HepG2 (cell line): ENCODE results near the gene EIF6. TPM values are rescaled to one million over a fixed set of nuclear protein-coding genes. Genes with fewer than 3 reads are reported as not detected.

ENCODE experiments used
- BHLHE40 ChIP-seq: IDR thresholded peaks from 2 replicates; pipeline ENCODE4 v1.6.1; 2011; ENCODE audit warnings: low read length, improper control_type of control experiment
- DMAP1 ChIP-seq: IDR thresholded peaks from 2 replicates; pipeline ENCODE4 v1.6.1; 2016
- ELF1 ChIP-seq: sonication (generic); formaldehyde crosslinking; IDR thresholded peaks from 2 replicates; pipeline ENCODE4 v1.4.0; 2020; ENCODE audit warnings: missing genetic modification reagents
- HCFC1 ChIP-seq: fragments of 150-350 bp; IDR thresholded peaks from 2 replicates; pipeline ENCODE4 v1.6.1; 2014; ENCODE audit warnings: low read depth, low read length
- HDAC2 ChIP-seq: sonication (generic); formaldehyde crosslinking; IDR thresholded peaks from 2 replicates; pipeline ENCODE4 v1.4.0; 2020; ENCODE audit warnings: missing genetic modification reagents
- KDM3A ChIP-seq: IDR thresholded peaks from 2 replicates; pipeline ENCODE4 v1.6.1; 2018; ENCODE audit warnings: low read depth, missing compliant biosample characterization
- KDM5B ChIP-seq: sonication (generic); formaldehyde crosslinking; IDR thresholded peaks from 2 replicates; pipeline ENCODE4 v1.4.0; 2020; ENCODE audit warnings: missing genetic modification reagents, mild to moderate bottlenecking, borderline replicate concordance
- NFE2L1 ChIP-seq: sonication (generic); formaldehyde crosslinking; IDR thresholded peaks from 2 replicates; pipeline ENCODE4 v1.4.0; 2020; ENCODE audit warnings: missing genetic modification reagents, mild to moderate bottlenecking, borderline replicate concordance
- NFKB2 ChIP-seq: sonication (generic); formaldehyde crosslinking; IDR thresholded peaks from 2 replicates; pipeline ENCODE4 v1.4.0; 2020; ENCODE audit warnings: missing genetic modification reagents, borderline replicate concordance
- NFKBIZ ChIP-seq: IDR thresholded peaks from 2 replicates; pipeline ENCODE4 v1.6.1; 2018; ENCODE audit warnings: missing genetic modification reagents, missing compliant biosample characterization
- PPARG ChIP-seq: conservative IDR thresholded peaks from 2 replicates; pipeline ENCODE4 v1.6.1; 2016; ENCODE audit warnings: missing biosample characterization, missing genetic modification reagents
- RARA ChIP-seq: IDR thresholded peaks from 2 replicates; pipeline ENCODE4 v1.6.1; 2016; ENCODE audit warnings: missing genetic modification reagents, missing compliant biosample characterization
- REXO4 ChIP-seq: sonication (generic); formaldehyde crosslinking; IDR thresholded peaks from 2 replicates; pipeline ENCODE4 v1.8.0; 2022; ENCODE audit warnings: missing genetic modification reagents, mild to moderate bottlenecking, borderline replicate concordance
- TCF7 ChIP-seq: sonication (generic); IDR thresholded peaks from 2 replicates; pipeline ENCODE4 v1.6.1; 2016; ENCODE audit warnings: antibody characterized with exemption, low read depth
- YEATS2 ChIP-seq: sonication (generic); formaldehyde crosslinking; IDR thresholded peaks from 2 replicates; pipeline ENCODE4 v1.4.0; 2020; ENCODE audit warnings: missing genetic modification reagents, borderline replicate concordance
- ZBTB38 ChIP-seq: sonication (generic); formaldehyde crosslinking; IDR thresholded peaks from 2 replicates; pipeline ENCODE4 v1.5.1; 2020; ENCODE audit warnings: mild to moderate bottlenecking, missing genetic modification reagents
- ZBTB4 ChIP-seq: sonication (generic); formaldehyde crosslinking; IDR thresholded peaks from 2 replicates; pipeline ENCODE4 v1.4.0; 2020; ENCODE audit warnings: missing genetic modification reagents, mild to moderate bottlenecking, borderline replicate concordance
- ZFP36L1 ChIP-seq: sonication (generic); formaldehyde crosslinking; IDR thresholded peaks from 2 replicates; pipeline ENCODE4 v1.8.0; 2022; ENCODE audit warnings: mild to moderate bottlenecking, missing genetic modification reagents, moderate library complexity
- ZFX ChIP-seq: sonication (generic); formaldehyde crosslinking; IDR thresholded peaks from 2 replicates; pipeline ENCODE4 v1.4.0; 2020; ENCODE audit warnings: mild to moderate bottlenecking, low read depth, missing genetic modification reagents, moderate library complexity
- ZNF383 ChIP-seq: sonication (generic); formaldehyde crosslinking; IDR thresholded peaks from 2 replicates; pipeline ENCODE4 v1.4.0; 2020; ENCODE audit warnings: missing genetic modification reagents, mild to moderate bottlenecking, borderline replicate concordance
- ZNF614 ChIP-seq: IDR thresholded peaks from 2 replicates; pipeline ENCODE4 v1.6.1; 2018; ENCODE audit warnings: missing biosample characterization, missing genetic modification reagents, inconsistent platforms, borderline replicate concordance
- ZNF7 ChIP-seq: IDR thresholded peaks from 2 replicates; pipeline ENCODE4 v1.6.1; 2016; ENCODE audit warnings: missing biosample characterization, missing genetic modification reagents
- ZNF883 ChIP-seq: sonication (generic); formaldehyde crosslinking; IDR thresholded peaks from 2 replicates; pipeline ENCODE4 v1.5.1; 2020; ENCODE audit warnings: mild to moderate bottlenecking, missing genetic modification reagents; ENCODE audit errors: not compliant biosample characterization
- polyA plus RNA-seq, 8 experiments: library from polyadenylated mRNA; depleted of rRNA in 3 of 8; stranded (reverse) in 7 of 8; unstranded in 1 of 8; fragments of >200 nt; fragmentation: Illumina TruSeq in 4 of 8; extraction: Trizol in 4 of 8; gene quantifications; 2 replicates each; pipeline versions ENCODE4 v1.2.1 to v1.2.3, GENCODE V29; 2011 to 2016; ENCODE audit warnings: low read depth in 4 of 8, missing spikeins in 1 of 8, mixed read lengths in 1 of 8; ENCODE audit not compliant: insufficient read depth in 1 of 8
- total RNA-seq, 5 experiments: library from RNA; depleted of rRNA; stranded (reverse); fragments of >200 nt; fragmentation: Illumina TruSeq; extraction: Trizol; gene quantifications; 2 replicates each; pipeline ENCODE4 v1.2.3, GENCODE V29; 2016; ENCODE audit warnings: low read depth in 1 of 5
- TF ChIP-seq, protein P1 (sequence below): IDR thresholded peaks from 2 replicates; pipeline ENCODE4 v1.6.1; 2016; ENCODE audit warnings: mild to moderate bottlenecking, missing biosample characterization, missing genetic modification reagents
- TF ChIP-seq, protein P2 (sequence below): sonication (generic); formaldehyde crosslinking; IDR thresholded peaks from 2 replicates; pipeline ENCODE4 v1.4.0; 2020; ENCODE audit warnings: missing genetic modification reagents

The EIF6 gene
- total and polyA plus RNA-seq, 2 of the 13 experiments (the other 11 are each of a cell fraction or from before 2014, with no cell fraction given): 462 to 466 TPM

DNA sequence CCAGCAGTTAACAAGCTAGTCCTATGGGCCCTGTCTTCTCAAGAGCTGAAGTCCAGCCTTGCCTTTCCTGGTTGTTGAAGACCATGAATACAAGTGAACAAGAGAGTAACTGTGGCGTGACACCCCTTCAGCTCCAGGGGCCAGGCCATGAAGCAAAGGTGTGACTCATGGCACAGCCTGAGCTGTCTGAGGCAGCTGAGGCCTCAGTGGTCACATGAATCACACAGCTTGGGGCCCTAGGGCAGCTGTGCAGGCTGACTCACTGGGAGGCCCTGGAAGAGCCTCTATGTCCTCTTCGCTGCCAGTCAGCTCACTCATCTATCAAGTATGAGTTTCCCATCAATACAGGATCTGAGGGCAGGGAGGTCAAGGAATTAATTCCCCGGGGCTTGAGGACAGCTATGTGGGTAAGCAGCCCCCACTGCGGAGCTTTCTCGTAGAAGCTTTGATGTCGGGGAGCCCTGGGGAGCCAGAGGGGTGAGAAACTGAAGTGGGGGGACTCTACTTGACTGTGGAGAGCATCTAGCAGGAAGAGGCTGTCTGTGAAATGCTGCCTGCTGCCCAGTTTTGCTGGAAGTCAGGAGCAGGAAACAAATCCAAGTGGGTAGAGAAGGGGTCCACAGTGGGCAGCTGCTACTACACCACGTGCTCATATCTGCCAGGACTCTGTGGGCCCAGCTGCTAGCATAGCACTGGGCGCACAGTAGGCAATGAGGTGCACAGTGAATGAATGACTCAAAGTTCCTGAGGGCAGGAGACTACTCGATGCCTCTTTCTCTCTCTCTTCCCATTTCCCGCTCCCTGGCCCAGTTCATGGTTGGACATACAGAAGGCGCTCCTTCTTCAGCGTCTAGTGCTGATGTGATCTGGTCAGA, 21.3 kb upstream of the EIF6 start (continued):
- TF ChIP-seq ZNF7 (CRISPR knock-in tag) (no peak), TCF7 (peak; percentile 27; the same call in 1 of the 2 replicates), ELF1 (CRISPR knock-in tag) (peak; percentile 23; the same call in 1 of the 2 replicates), ZFP36L1 (CRISPR knock-in tag) (0 out of 2 replicates have a peak, but pooled peaks have one; percentile 21), BHLHE40 (peak; percentile 77), HDAC2 (CRISPR knock-in tag) (0 out of 2 replicates have a peak, but pooled peaks have one; percentile 17), ZNF614 (peak; percentile 83), ZBTB4 (no peak), REXO4 (no peak), NFKB2 (CRISPR knock-in tag) (no peak), ZFX (CRISPR knock-in tag) (peak; percentile 50), HCFC1 (no peak), NFE2L1 (CRISPR knock-in tag) (no peak), ZNF883 (CRISPR knock-in tag) (no peak), KDM3A (CRISPR knock-in tag) (0 out of 2 replicates have a peak, but pooled peaks have one; percentile 63), NFKBIZ (CRISPR knock-in tag) (no peak), KDM5B (no peak), RARA (peak; percentile 82), ZNF383 (CRISPR knock-in tag) (no peak), ZBTB38 (no peak; the same call in 1 of the 2 replicates), DMAP1 (peak; percentile 52; the same call in 1 of the 2 replicates), PPARG (peak; percentile 32; the same call in 1 of the 2 replicates), YEATS2 (CRISPR knock-in tag) (peak; percentile 92; the same call in 1 of the 2 replicates)
- TF ChIP-seq, protein P1, sequence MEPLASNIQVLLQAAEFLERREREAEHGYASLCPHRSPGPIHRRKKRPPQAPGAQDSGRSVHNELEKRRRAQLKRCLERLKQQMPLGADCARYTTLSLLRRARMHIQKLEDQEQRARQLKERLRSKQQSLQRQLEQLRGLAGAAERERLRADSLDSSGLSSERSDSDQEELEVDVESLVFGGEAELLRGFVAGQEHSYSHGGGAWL (CRISPR knock-in tag): 0 out of 2 replicates have a peak, but pooled peaks have one; percentile 47
- TF ChIP-seq, protein P2, sequence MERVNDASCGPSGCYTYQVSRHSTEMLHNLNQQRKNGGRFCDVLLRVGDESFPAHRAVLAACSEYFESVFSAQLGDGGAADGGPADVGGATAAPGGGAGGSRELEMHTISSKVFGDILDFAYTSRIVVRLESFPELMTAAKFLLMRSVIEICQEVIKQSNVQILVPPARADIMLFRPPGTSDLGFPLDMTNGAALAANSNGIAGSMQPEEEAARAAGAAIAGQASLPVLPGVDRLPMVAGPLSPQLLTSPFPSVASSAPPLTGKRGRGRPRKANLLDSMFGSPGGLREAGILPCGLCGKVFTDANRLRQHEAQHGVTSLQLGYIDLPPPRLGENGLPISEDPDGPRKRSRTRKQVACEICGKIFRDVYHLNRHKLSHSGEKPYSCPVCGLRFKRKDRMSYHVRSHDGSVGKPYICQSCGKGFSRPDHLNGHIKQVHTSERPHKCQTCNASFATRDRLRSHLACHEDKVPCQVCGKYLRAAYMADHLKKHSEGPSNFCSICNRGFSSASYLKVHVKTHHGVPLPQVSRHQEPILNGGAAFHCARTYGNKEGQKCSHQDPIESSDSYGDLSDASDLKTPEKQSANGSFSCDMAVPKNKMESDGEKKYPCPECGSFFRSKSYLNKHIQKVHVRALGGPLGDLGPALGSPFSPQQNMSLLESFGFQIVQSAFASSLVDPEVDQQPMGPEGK (CRISPR knock-in tag): peak; percentile 16; the same call in 1 of the 2 replicates
